ENCODE data around the gene FBN3. TPM values are rescaled to one million over a fixed set of nuclear protein-coding genes. Genes with fewer than 3 reads are reported as not detected.

FBN3 gene
- total and polyA plus RNA-seq, 2 donors (not counting 1 experiment from before 2014, with no cell fraction given), result not detected

- Histone ChIP-seq H2AFZ (ENCODE audit: insufficient read depth, low read depth, low read length, poor library complexity, severe bottlenecking) (no peak overlapping the region), H3K4me3 (ENCODE audit: control extremely low read depth in 1 of 5, extremely low read depth in 1 of 5, insufficient read depth in 1 of 5, low read depth in 2 of 5, low read length in 4 of 5) (no peak overlapping the region), H3K9me3 (ENCODE audit: control extremely low read depth in 1 of 3, control insufficient read depth in 2 of 3, insufficient read depth in 1 of 3, low read length in 2 of 3) (peaks cover 0 to 35% (median 5%) of the 10 kb centered on the region in 3 donors), H3K36me3 (replicated peaks in 1 of 2; ENCODE audit: control extremely low read depth in 1 of 2, control insufficient read depth in 1 of 2, extremely low read depth in 1 of 2, insufficient read depth in 2 of 2, low read length in 1 of 2) (no peaks in the 10 kb centered on the region), H4K20me1 (ENCODE audit: control insufficient read depth, insufficient read depth, low read length, poor library complexity, severe bottlenecking) (no peaks in the 10 kb centered on the region), H3K79me2 (ENCODE audit: control insufficient read depth, insufficient read depth, low read length) (no peaks in the 10 kb centered on the region), H3K4me1 (ENCODE audit: control insufficient read depth in 2 of 2, insufficient read depth in 2 of 2, low read length in 2 of 2) (no peaks in the 10 kb centered on the region), H3K9ac (ENCODE audit: low read length) (no peak overlapping the region), H3K4me2 (replicated peaks; ENCODE audit: low read depth, low read length, poor library complexity, severe bottlenecking) (no peak overlapping the region), H3K27me3 (replicated peaks in 1 of 4; ENCODE audit: control extremely low read depth in 1 of 4, control insufficient read depth in 3 of 4, insufficient read depth in 4 of 4, low read length in 3 of 4) (peaks cover 0 to 8% (median under 1%) of the 10 kb centered on the region in 4 experiments), H3K27ac (ENCODE audit: low read length in 2 of 2) (no peak overlapping the region)
- ATAC-seq (ENCODE audit: low read depth), result no peak
- ChIA-PET POLR2A (no interaction called here), CTCF (no interaction called here)
- H3K4me1 Mint-ChIP-seq, result no peaks in the 10 kb centered on the region
- no peak for TF ChIP-seq EZH2 (IDR thresholded peaks at IDR 0.05; ENCODE audit: borderline replicate concordance, insufficient read depth, low read depth, low read length, poor library complexity, severe bottlenecking)
- no peak for TF ChIP-seq CTCF (IDR thresholded peaks at IDR 0.05)
- no peak overlapping the region for H3K27ac Mint-ChIP-seq
- H3K27me3 Mint-ChIP-seq, result peaks cover 12% of the 10 kb centered on the region
- no peak for DNase-seq
- 91% methylated on average over 11 of the region's 16 CpGs for WGBS (ENCODE audit: insufficient coverage)
- no peak overlapping the region for H3K4me3 Mint-ChIP-seq
- intact Hi-C loops (cut with micrococcal nuclease), result no loop called here
- H3K9me3 Mint-ChIP-seq (ENCODE audit: insufficient read depth), result no peaks in the 10 kb centered on the region
These were observed 38.0 kb downstream of the FBN3 start for GRCh38 chr19:8111376-8111775.

- Histone ChIP-seq H3K4me1 (ENCODE audit: control insufficient read depth in 2 of 2, insufficient read depth in 2 of 2, low read length in 2 of 2) (no peaks in the 10 kb centered on the region), H3K79me2 (ENCODE audit: control insufficient read depth, insufficient read depth, low read length) (no peaks in the 10 kb centered on the region), H3K36me3 (replicated peaks in 1 of 2; ENCODE audit: control extremely low read depth in 1 of 2, control insufficient read depth in 1 of 2, extremely low read depth in 1 of 2, insufficient read depth in 2 of 2, low read length in 1 of 2) (no peaks in the 10 kb centered on the region), H3K4me2 (replicated peaks; ENCODE audit: low read depth, low read length, poor library complexity, severe bottlenecking) (no peak overlapping the region), H3K4me3 (ENCODE audit: control extremely low read depth in 1 of 5, extremely low read depth in 1 of 5, insufficient read depth in 1 of 5, low read depth in 2 of 5, low read length in 4 of 5) (no peak overlapping the region), H2AFZ (ENCODE audit: insufficient read depth, low read depth, low read length, poor library complexity, severe bottlenecking) (no peak overlapping the region), H3K9ac (ENCODE audit: low read length) (no peak overlapping the region), H3K27me3 (replicated peaks in 1 of 4; ENCODE audit: control extremely low read depth in 1 of 4, control insufficient read depth in 3 of 4, insufficient read depth in 4 of 4, low read length in 3 of 4) (peaks cover 0 to 8% (median 2%) of the 10 kb centered on the region in 4 experiments), H3K9me3 (ENCODE audit: control extremely low read depth in 1 of 3, control insufficient read depth in 2 of 3, insufficient read depth in 1 of 3, low read length in 2 of 3) (peaks cover 0 to 33% (median 5%) of the 10 kb centered on the region in 3 donors), H4K20me1 (ENCODE audit: control insufficient read depth, insufficient read depth, low read length, poor library complexity, severe bottlenecking) (no peaks in the 10 kb centered on the region), H3K27ac (ENCODE audit: low read length in 2 of 2) (no peak overlapping the region)
- ChIA-PET CTCF (no interaction called here), POLR2A (no interaction called here)
- no peaks in the 10 kb centered on the region for H3K9me3 Mint-ChIP-seq (ENCODE audit: insufficient read depth)
- WGBS (ENCODE audit: insufficient coverage), result 95% methylated on average over 16 of the region's 16 CpGs
- no peak overlapping the region for H3K4me3 Mint-ChIP-seq
- no peak for TF ChIP-seq CTCF (IDR thresholded peaks at IDR 0.05)
- no peak for TF ChIP-seq EZH2 (IDR thresholded peaks at IDR 0.05; ENCODE audit: borderline replicate concordance, insufficient read depth, low read depth, low read length, poor library complexity, severe bottlenecking)
- DNase-seq, result no peak
- no peaks in the 10 kb centered on the region for H3K4me1 Mint-ChIP-seq
- H3K27me3 Mint-ChIP-seq, result peaks cover 12% of the 10 kb centered on the region
- intact Hi-C loops (cut with micrococcal nuclease), result no loop called here
- ATAC-seq (ENCODE audit: low read depth), result no peak
- H3K27ac Mint-ChIP-seq, result no peak overlapping the region
These were observed 38.5 kb downstream of the FBN3 start for GRCh38 chr19:8110931-8111330.

All from B cell (primary cell).